Measurements from ENCODE around the gene NBEA.

Gene NBEA

DNA sequence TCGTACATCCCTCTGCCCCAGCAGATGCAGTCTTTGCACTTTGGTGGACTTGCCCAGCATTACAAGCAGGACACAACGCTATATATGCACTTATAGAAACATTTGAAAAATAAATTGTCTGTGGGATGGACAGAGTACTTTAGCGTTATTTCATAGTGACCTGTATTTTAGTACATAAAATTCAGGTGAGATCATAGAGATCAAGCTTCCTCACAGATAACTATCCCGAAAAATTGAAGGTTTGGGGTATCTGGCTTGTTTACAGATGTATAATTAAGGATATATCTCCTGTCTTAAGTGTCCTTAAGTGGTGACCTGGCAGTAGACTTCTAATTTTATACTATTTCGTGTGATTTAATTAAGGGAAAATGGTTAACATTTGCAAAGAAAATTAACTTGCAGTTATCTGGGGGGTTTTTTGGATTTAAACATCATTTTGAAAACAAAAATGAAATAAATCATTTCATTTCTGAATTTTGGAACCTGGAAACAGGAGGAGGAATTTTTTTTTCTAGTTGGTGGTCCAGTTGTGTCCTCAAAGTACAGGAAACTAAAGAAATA is 535.4 kb downstream of the NBEA start:
- TF ChIP-seq, protein P1, sequence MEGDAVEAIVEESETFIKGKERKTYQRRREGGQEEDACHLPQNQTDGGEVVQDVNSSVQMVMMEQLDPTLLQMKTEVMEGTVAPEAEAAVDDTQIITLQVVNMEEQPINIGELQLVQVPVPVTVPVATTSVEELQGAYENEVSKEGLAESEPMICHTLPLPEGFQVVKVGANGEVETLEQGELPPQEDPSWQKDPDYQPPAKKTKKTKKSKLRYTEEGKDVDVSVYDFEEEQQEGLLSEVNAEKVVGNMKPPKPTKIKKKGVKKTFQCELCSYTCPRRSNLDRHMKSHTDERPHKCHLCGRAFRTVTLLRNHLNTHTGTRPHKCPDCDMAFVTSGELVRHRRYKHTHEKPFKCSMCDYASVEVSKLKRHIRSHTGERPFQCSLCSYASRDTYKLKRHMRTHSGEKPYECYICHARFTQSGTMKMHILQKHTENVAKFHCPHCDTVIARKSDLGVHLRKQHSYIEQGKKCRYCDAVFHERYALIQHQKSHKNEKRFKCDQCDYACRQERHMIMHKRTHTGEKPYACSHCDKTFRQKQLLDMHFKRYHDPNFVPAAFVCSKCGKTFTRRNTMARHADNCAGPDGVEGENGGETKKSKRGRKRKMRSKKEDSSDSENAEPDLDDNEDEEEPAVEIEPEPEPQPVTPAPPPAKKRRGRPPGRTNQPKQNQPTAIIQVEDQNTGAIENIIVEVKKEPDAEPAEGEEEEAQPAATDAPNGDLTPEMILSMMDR (IDR thresholded peaks at IDR 0.05; ENCODE audit: control extremely low read depth, extremely low read depth, low read depth, missing control alignments): no peak
- ChIA-PET CTCF (no interaction called here), POLR2A (no interaction called here)
- DNase-seq (ENCODE audit: extremely low spot score): no peak

DNA sequence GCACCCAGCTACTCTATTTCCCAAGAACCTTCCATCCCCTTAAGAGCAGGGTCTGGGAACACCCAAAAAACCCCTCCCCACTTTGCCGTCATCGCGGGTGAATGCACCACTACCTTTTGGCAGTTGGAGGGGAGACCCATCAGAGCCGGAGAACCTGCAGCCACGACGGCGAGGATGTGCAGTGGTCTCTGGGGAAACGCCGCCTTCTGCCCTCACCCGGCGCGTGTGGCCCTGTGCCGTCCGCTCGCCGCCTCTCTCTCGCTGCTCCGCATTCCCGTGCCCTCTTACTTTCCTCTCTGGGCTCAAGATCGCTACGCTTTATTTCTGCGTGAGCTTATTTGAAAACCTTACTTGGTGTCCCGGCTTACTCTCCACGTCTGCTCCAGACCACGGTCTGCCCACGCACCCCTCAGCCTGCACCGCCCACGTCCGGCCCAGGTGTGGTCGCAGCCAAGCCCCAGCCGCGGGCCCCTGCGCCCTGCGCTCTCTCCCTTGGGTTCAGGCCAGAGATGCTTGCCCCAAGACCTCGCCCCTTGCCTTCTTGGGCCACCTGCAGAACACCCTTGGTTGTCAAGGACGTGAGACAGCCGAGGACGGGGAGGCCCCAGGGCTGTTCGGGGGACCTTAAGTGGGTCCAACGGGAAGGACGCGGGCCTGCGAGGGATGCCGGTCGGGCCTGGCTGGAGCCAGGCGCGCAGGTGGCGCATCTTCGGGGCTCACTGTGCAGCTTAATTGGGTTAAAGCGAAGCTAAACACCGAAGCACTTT is 536.4 kb downstream of the NBEA start:
- DNase-seq (ENCODE audit: extremely low spot score): no peak
- ChIA-PET CTCF (interaction anchor here (1.0 to 1.5 kb wide), 2 partner anchors 9 to 27 kb away, joined by 3 to 4 read pairs; no protein-coding TSS in a partner anchor), POLR2A (no interaction called here)
- TF ChIP-seq, protein P1 (IDR thresholded peaks at IDR 0.05; ENCODE audit: control extremely low read depth, extremely low read depth, low read depth, missing control alignments): no peak

DNA sequence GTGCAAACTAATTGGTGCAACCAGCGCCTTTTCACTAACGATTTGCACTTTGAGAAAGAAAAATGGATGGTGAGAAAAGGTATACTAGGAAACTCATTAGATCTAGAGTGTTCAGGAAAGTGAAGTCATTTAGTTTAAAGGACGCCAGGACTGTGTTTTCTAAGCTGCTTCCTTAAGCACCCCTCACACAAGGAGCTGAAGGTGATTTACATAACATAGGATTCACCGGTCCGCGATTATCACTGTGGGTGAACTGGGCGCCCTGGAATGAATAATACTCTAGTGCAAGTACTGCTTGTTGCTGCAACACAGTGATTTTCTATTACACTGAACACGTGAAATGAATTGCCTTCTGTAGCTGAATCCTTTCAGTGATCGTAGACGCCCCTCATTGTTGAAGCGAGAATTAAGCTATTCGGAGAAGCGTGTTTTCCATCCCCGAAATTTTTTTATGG is 537.0 kb downstream of the NBEA start:
- ChIA-PET POLR2A (no interaction called here), CTCF (interaction anchor here (1.0 to 1.5 kb wide), 2 partner anchors 10 to 28 kb away, joined by 3 to 4 read pairs; no protein-coding TSS in a partner anchor)
- TF ChIP-seq, protein P1 (IDR thresholded peaks at IDR 0.05; ENCODE audit: control extremely low read depth, extremely low read depth, low read depth, missing control alignments): no peak
- no peak for DNase-seq (ENCODE audit: extremely low spot score)

DNA sequence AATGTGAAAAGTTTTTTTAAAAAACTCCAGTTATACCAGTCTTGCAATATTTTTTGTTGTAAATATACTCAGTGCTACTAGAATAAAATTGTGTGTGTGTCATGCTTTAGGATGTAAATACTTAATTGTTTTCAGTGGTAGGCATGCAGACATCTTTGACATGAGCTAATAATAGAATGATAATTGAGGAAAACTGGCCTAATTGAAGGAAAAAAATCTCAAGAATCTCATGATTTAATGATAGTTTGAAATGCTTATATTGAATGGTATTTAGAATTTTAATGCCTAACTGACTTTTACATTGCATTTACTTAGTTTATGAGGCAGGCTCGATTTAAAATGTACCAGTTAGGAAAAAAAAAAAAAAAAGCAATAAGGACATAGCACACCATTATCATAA is 537.6 kb downstream of the NBEA start:
- no peak for DNase-seq (ENCODE audit: extremely low spot score)
- ChIA-PET CTCF (interaction anchor here (1.5 kb wide), 1 partner anchor 28 kb away, joined by 4 read pairs; no protein-coding TSS in a partner anchor), POLR2A (no interaction called here)
- TF ChIP-seq, protein P1 (IDR thresholded peaks at IDR 0.05; ENCODE audit: control extremely low read depth, extremely low read depth, low read depth, missing control alignments): no peak

DNA sequence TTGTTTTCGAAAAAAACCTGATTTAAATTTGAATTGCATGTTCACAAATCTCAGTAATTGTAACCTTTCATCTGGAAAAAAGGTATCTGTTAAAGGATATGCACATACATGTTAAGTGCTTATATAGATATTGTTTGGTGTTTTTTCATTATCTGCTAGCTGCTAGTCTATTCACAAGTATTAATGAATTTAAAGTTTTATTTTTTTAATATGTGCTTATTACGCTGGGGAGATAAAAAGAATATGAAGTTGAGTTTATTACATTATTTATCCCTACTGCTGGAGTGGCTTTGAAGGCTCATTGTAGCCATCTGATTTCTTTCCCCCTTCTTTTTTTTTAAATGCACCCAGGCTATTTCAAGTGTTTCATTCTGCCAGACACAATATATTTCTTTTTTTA is 538.3 kb downstream of the NBEA start:
- DNase-seq (ENCODE audit: extremely low spot score): no peak
- ChIA-PET POLR2A (no interaction called here), CTCF (interaction anchor here (1.5 kb wide), 1 partner anchor 29 kb away, joined by 4 read pairs; no protein-coding TSS in a partner anchor)
- TF ChIP-seq, protein P1 (IDR thresholded peaks at IDR 0.05; ENCODE audit: control extremely low read depth, extremely low read depth, low read depth, missing control alignments): no peak

DNA sequence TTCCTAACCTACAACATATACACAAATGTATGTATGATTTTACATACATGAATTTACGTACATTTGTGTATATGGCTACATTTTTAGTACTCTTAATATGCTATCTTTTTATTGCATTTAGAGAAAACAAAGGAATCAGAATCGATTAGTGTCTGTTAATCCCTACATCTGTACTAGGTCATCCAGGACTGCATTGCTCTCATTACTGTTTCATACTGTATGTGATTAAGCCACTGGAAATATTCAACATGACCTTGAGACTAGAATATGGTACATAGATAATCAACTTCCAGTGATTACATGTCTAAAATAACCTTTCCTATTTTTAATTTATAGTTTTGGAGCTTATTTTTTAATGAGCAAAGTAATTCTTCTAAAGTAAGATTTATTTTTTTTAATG is 539.7 kb downstream of the NBEA start:
- no peak for DNase-seq (ENCODE audit: extremely low spot score)
- TF ChIP-seq, protein P1 (IDR thresholded peaks at IDR 0.05; ENCODE audit: control extremely low read depth, extremely low read depth, low read depth, missing control alignments): no peak
- POLR2A ChIA-PET: no interaction called here
- CTCF ChIA-PET: no interaction called here

All from GM10248 (cell line).